Gastroesophageal sphincter (tissue), 4 donors: Measurements from ENCODE around the gene TAF1B. TPM values are rescaled to one million over a fixed set of nuclear protein-coding genes. Genes with fewer than 3 reads are reported as not detected.

Source experiments
- ATAC-seq: fragments of 150-250 bp; one replicate; pipeline ENCODE4 v1.9.1; 2016; ENCODE audit warnings: mild to moderate bottlenecking, moderate library complexity
- H3K27ac ChIP-seq, 4 donors: fragments of 200-600 bp; sonication (generic) in 3 of 4; 1 replicate in 3 of 4; 2 replicates in 1 of 4; pipeline ENCODE4 v1.5.1; 2016 to 2019
- H3K27me3 ChIP-seq: fragments of 200-600 bp; sonication (generic); one replicate; pipeline ENCODE4 v1.5.1; 2019
- H3K36me3 ChIP-seq, 2 donors: fragments of 200-600 bp; sonication (generic); one replicate each; pipeline ENCODE4 v1.5.1; 2019; ENCODE audit warnings: control low read depth in 1 of 2
- H3K4me1 ChIP-seq, 3 donors: fragments of 200-600 bp; sonication (generic); 1 replicate in 2 of 3; 2 replicates in 1 of 3; pipeline ENCODE4 v1.5.1; 2016 to 2019; ENCODE audit warnings: control low read depth in 2 of 3
- H3K4me3 ChIP-seq, 2 donors: fragments of 200-600 bp; sonication (generic); one replicate each; pipeline ENCODE4 v1.5.1; 2019; ENCODE audit warnings: mild to moderate bottlenecking in 1 of 2, moderate library complexity in 1 of 2
- H3K9me3 ChIP-seq, 3 donors: fragments of 200-600 bp; sonication (generic); one replicate each; pipeline ENCODE4 v1.5.1; 2017 to 2019; ENCODE audit warnings: control low read depth in 2 of 3
- EP300 ChIP-seq: sonication (generic); formaldehyde crosslinking; IDR thresholded peaks from one replicate; pipeline ENCODE4 v1.6.1; 2017; ENCODE audit warnings: antibody characterized with exemption, mild to moderate bottlenecking
- POLR2A ChIP-seq, 2 donors: fragments of 450-650 bp; IDR thresholded peaks; one replicate each; pipeline ENCODE4 v1.6.1; 2017; ENCODE audit warnings: antibody characterized with exemption in 2 of 2, mild to moderate bottlenecking in 2 of 2, moderate library complexity in 1 of 2
- POLR2AphosphoS5 ChIP-seq: sonication (generic); formaldehyde crosslinking; IDR thresholded peaks from one replicate; pipeline ENCODE4 v1.6.1; 2017; ENCODE audit warnings: antibody characterized with exemption
- WGBS, 2 donors: methylation state at CpG; one replicate each; pipeline ENCODE4 v1.1.5; 2018; ENCODE audit warnings: low coverage in 1 of 2; 5-methylcytosine and 5-hydroxymethylcytosine counted together
- total RNA-seq, 4 donors: library from RNA; depleted of rRNA; stranded (reverse); fragments of >200 nt; gene quantifications; one replicate each; pipeline ENCODE4 v1.1.0, GENCODE V29; 2016
- TF ChIP-seq, protein P1 (sequence below), 4 experiments: fragments of 200-600 bp in 2 of 4; fragments of 450-650 bp in 2 of 4; sonication (generic) in 1 of 4; IDR thresholded peaks; one replicate each; pipeline ENCODE4 v1.5.1; 2017 to 2019; ENCODE audit warnings: antibody characterized with exemption in 4 of 4, mild to moderate bottlenecking in 2 of 4, moderate library complexity in 2 of 4

Gene TAF1B
- total RNA-seq, 4 donors from 2014 or later: 6.2 to 15.6 (median 8.5) TPM

DNA sequence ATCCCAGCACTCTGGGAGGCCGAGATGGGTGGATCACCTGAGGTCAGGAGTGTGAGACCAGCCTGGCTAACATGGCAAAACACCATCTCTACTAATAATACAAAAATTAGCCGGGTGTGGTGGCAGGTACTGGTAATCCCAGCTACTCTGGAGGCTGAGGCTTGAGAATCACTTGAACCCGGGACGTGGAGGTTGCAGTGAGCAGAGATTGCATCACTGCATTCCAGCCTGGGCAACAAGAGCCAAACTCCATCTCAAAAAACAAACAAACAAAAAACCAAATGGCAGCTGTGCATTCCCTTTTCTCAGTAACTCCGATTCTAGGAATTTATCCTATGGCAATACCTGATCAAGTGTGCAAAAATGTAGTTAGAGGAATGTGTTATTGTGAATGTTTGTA lies 103.5 kb downstream of the TAF1B start:
- no peak for TF ChIP-seq POLR2AphosphoS5
- TF ChIP-seq EP300: no peak
- no peak for TF ChIP-seq POLR2A (IDR thresholded peaks at IDR 0.05)
- TF ChIP-seq, protein P1, sequence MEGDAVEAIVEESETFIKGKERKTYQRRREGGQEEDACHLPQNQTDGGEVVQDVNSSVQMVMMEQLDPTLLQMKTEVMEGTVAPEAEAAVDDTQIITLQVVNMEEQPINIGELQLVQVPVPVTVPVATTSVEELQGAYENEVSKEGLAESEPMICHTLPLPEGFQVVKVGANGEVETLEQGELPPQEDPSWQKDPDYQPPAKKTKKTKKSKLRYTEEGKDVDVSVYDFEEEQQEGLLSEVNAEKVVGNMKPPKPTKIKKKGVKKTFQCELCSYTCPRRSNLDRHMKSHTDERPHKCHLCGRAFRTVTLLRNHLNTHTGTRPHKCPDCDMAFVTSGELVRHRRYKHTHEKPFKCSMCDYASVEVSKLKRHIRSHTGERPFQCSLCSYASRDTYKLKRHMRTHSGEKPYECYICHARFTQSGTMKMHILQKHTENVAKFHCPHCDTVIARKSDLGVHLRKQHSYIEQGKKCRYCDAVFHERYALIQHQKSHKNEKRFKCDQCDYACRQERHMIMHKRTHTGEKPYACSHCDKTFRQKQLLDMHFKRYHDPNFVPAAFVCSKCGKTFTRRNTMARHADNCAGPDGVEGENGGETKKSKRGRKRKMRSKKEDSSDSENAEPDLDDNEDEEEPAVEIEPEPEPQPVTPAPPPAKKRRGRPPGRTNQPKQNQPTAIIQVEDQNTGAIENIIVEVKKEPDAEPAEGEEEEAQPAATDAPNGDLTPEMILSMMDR (IDR thresholded peaks at IDR 0.05): no peak
- H3K9me3 ChIP-seq: no peaks in the 10 kb centered on the region
- peaks cover 34% of the 10 kb centered on the region for H3K27me3 ChIP-seq
- WGBS, 2 donors: 83 to 93% methylated on average over 3 to 5 of the region's 5 CpGs
- H3K27ac ChIP-seq: no peak overlapping the region
- no peaks in the 10 kb centered on the region for H3K36me3 ChIP-seq
- peaks cover 0 to 7% (median 4%) of the 10 kb centered on the region in 3 donors for H3K4me1 ChIP-seq
- no peak for ATAC-seq
- no peak overlapping the region for H3K4me3 ChIP-seq

DNA sequence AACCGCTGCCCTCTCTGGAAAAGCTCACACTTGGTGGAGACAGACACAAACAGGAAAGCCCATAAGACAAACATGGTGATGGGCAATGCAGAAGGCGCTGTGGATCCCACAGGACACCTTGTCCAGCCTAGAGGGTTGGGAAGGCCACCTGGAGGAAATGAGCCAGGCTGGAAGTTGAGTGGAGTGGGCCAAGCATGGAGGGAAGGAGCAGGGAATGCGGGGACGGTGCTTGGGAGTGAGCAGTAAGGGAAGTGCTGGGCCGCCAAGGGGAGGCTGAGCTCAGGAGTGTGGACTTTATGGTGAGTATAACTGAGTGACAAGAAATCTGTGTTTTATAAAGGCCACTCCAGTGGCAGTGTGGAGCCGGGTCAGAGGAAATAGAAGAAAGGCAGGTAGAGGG lies 105.4 kb downstream of the TAF1B start:
- ATAC-seq: no peak
- H3K27me3 ChIP-seq: peaks cover 33% of the 10 kb centered on the region
- TF ChIP-seq POLR2A (IDR thresholded peaks at IDR 0.05) (no peak), POLR2AphosphoS5 (no peak)
- TF ChIP-seq, protein P1 (IDR thresholded peaks at IDR 0.05): no peak
- H3K9me3 ChIP-seq: no peaks in the 10 kb centered on the region
- no peak overlapping the region for H3K4me3 ChIP-seq
- no peak overlapping the region for H3K27ac ChIP-seq
- H3K4me1 ChIP-seq: peaks cover 0 to 14% (median 4%) of the 10 kb centered on the region in 3 donors
- H3K36me3 ChIP-seq: no peaks in the 10 kb centered on the region
- 86 to 100% methylated on average over 2 to 5 of the region's 6 CpGs for whole genome bisulfite sequencing, 2 donors

DNA sequence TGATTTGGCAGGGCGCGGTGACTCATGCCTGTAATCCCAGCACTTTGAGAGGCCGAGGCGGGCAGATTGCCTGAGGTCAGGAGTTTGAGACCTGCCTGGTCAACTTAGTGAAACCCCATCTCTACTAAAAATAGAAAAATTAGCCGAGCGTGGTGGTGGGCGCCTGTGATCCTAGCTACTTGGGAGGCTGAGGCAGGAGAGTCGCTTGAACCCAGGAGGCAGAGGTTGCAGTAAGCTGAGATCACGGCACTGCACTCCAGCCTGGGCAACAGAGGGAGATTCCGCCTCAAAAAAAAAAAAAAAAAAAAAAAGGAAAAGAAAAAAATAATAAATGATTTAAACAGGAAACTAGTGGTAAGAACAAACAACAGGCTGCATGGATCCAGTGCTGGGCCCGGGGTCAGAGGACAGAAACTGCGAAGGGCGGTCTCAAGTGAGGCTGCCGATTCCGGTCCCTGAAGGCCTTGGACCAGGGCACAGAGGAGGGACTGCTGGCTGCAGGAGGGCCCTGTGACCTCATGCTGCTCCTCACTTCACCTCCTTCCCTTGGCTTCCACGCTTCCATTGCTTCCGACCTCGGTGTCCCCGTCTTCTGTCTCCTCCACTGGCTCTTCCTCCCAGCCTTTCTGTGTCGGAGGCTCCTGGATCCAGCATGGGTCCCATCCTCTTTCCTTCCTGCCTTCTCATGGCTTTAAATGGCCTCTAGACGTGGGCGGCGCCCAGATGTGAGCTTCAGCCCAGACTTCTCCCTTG lies 106.1 kb downstream of the TAF1B start:
- H3K27ac ChIP-seq: no peak overlapping the region
- no peak overlapping the region for H3K4me3 ChIP-seq
- no peaks in the 10 kb centered on the region for H3K36me3 ChIP-seq
- 89 to 95% methylated on average over 7 to 16 of the region's 23 CpGs for WGBS, 2 donors
- H3K27me3 ChIP-seq: peaks cover 26% of the 10 kb centered on the region
- ATAC-seq: no peak
- peaks cover 0 to 14% (median 4%) of the 10 kb centered on the region in 3 donors for H3K4me1 ChIP-seq
- no peaks in the 10 kb centered on the region for H3K9me3 ChIP-seq
- no peak for TF ChIP-seq POLR2AphosphoS5
- TF ChIP-seq, protein P1 (IDR thresholded peaks at IDR 0.05): no peak
- no peak for TF ChIP-seq EP300
- no peak for TF ChIP-seq POLR2A (IDR thresholded peaks at IDR 0.05)

DNA sequence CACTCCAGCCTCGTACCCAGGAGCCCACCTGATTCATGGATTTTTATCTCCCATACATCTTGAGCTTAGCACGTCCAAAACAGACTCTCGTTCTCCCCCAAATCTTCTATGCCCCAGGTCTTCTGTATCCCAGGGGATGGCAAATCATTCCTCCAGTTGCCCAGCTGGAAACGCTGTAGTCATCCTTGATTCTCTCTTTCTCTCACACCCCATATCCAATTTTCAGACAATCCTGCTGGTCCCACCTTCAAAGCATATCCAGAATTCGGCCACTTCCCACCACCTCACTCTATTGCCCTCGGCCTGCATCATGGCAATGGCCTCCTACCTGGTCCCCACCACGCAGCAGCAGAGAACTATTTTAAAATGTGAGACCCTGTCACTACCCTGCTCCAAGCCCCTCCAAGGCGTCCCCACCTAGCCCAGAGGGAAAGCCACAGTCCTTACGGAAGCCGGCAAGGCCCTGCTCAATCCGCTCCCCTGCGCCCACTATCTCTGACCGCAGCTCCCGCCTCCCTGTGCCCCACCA lies 106.8 kb downstream of the TAF1B start:
- Histone ChIP-seq H3K27me3 (peaks cover 20% of the 10 kb centered on the region), H3K9me3 (no peaks in the 10 kb centered on the region), H3K27ac (no peak overlapping the region), H3K4me3 (no peak overlapping the region), H3K36me3 (no peaks in the 10 kb centered on the region), H3K4me1 (peaks cover 0 to 14% (median 4%) of the 10 kb centered on the region in 3 donors)
- WGBS, 2 donors: 95 to 100% methylated on average over 1 to 9 of the region's 14 CpGs
- no peak for ATAC-seq
- TF ChIP-seq, protein P1 (IDR thresholded peaks at IDR 0.05): no peak
- TF ChIP-seq POLR2A (IDR thresholded peaks at IDR 0.05): no peak
- no peak for TF ChIP-seq POLR2AphosphoS5
- TF ChIP-seq EP300: no peak
